ENCODE measurements around the gene QKI.
"Not testable (repeated sequence)": the region's sequence is repeated elsewhere in the genome, so short reads cannot be mapped to it uniquely, and the experiment has no call there.

QKI gene

GRCh38 chr6:163588220-163588919 lies 173.9 kb downstream of the QKI start:
- no peak overlapping the region for H3K4me3 Mint-ChIP-seq

DNA sequence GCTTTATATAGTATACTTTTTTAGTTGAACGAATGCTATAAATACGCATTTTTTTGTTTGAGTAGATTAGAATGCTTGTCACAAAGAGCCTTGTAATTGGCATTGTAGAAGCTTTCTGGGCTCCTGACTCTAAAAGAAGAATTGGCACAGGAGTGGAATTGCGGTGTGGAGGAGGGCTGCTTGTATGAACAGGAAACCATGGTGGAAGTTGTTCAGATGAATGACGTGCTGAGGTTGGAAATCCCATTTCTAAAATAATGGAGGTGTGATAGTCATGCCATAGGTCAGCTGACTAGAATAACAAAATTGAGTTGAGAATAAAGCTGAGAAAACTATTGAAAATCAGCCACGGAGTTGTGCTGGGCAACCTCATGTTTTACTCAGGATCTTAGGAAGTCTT lies 174.9 kb downstream of the QKI start:
- peaks cover 19% of the 10 kb centered on the region for H3K27me3 Mint-ChIP-seq
- no peak overlapping the region for H3K4me3 Mint-ChIP-seq
- peaks cover 14% of the 10 kb centered on the region for H3K9me3 Mint-ChIP-seq
- H3K4me1 Mint-ChIP-seq = no peaks in the 10 kb centered on the region
- ATAC-seq (replicated peaks; ENCODE audit: extremely low read depth, poor library complexity, severe bottlenecking) = no peak
- peaks cover 3% of the 10 kb centered on the region for H3K36me3 Mint-ChIP-seq (ENCODE audit: insufficient read depth)
- H3K27ac Mint-ChIP-seq (ENCODE audit: low read depth) = no peak overlapping the region
- no peak for DNase-seq (ENCODE audit: low spot score in 2 of 2)

More at GRCh38 chr6:163588220-163588919, 173.9 kb downstream of the QKI start:
- peaks cover 29% of the 10 kb centered on the region for H3K27me3 Mint-ChIP-seq
- no peaks in the 10 kb centered on the region for H3K4me1 Mint-ChIP-seq
- H3K36me3 Mint-ChIP-seq (ENCODE audit: insufficient read depth) = peaks cover 3% of the 10 kb centered on the region
- ATAC-seq (replicated peaks; ENCODE audit: extremely low read depth, poor library complexity, severe bottlenecking) (no peak), DNase-seq (ENCODE audit: low spot score in 2 of 2) (no peak)
- no peak overlapping the region for H3K27ac Mint-ChIP-seq (ENCODE audit: low read depth)
- peaks cover 13% of the 10 kb centered on the region for H3K9me3 Mint-ChIP-seq

DNA sequence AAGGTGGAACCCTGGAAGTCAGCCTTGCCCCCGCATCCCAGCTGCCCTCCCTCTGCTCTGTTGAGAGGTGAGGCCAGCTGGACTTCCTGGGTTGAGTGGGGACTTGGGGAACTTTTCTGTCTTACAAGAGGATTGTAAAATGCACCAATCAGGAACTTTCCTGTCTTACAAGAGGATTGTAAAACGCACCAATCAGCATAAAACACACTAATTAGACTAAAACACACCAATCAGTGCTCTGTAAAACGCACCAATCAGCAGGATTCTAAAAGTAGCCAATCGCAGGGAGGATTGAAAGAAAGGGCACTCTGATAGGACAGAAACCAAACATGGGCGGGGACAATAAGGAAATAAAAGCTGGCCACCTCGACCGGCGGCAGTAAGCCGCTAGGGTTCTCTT lies 175.6 kb downstream of the QKI start:
- Mint-ChIP-seq H3K27me3 (peaks cover 18% of the 10 kb centered on the region), H3K9me3 (peaks cover 14% of the 10 kb centered on the region)
- not testable (repeated sequence) for H3K4me3 Mint-ChIP-seq; H3K27ac Mint-ChIP-seq (ENCODE audit: low read depth); H3K4me1 Mint-ChIP-seq; H3K36me3 Mint-ChIP-seq (ENCODE audit: insufficient read depth); ATAC-seq (replicated peaks; ENCODE audit: extremely low read depth, poor library complexity, severe bottlenecking); DNase-seq (ENCODE audit: low spot score in 2 of 2)

DNA sequence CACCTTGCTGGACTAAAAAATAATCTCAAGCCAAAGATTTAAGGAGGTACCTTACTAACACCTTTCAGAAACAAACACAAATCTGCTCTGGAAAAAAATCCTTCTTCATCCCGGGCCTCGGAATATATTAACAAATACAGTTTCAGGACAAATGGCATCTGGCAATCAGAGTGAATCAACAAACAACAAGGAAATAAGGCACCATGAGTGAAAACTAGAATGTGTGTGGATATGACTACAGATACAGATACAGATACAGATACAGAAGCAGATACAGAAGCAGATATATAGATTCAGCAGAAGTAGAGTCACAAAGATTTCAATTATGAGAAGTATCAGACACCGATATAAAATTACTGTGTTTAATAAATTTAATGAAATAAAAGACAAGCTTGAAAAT lies 178.4 kb downstream of the QKI start:
- H3K9me3 Mint-ChIP-seq = peaks cover 14% of the 10 kb centered on the region
- H3K27me3 Mint-ChIP-seq = peaks cover 11% of the 10 kb centered on the region
- ATAC-seq (replicated peaks; ENCODE audit: extremely low read depth, poor library complexity, severe bottlenecking) (no peak), DNase-seq (ENCODE audit: low spot score in 2 of 2) (no peak)
- H3K4me1 Mint-ChIP-seq = no peaks in the 10 kb centered on the region
- H3K36me3 Mint-ChIP-seq (ENCODE audit: insufficient read depth) = peaks cover 2% of the 10 kb centered on the region
- no peak overlapping the region for H3K27ac Mint-ChIP-seq (ENCODE audit: low read depth)
- no peak overlapping the region for H3K4me3 Mint-ChIP-seq

GRCh38 chr6:163596174-163596573 lies 181.7 kb downstream of the QKI start:
- H3K27ac Mint-ChIP-seq (ENCODE audit: low read depth) = no peak overlapping the region
- peaks cover 14% of the 10 kb centered on the region for H3K9me3 Mint-ChIP-seq
- ATAC-seq (replicated peaks; ENCODE audit: extremely low read depth, poor library complexity, severe bottlenecking) (no peak), DNase-seq (ENCODE audit: low spot score in 2 of 2) (no peak)
- H3K4me3 Mint-ChIP-seq = no peak overlapping the region
- H3K36me3 Mint-ChIP-seq (ENCODE audit: insufficient read depth) = peaks cover 2% of the 10 kb centered on the region
- peaks cover 11% of the 10 kb centered on the region for H3K27me3 Mint-ChIP-seq
- H3K4me1 Mint-ChIP-seq = no peaks in the 10 kb centered on the region

GRCh38 chr6:163599136-163599535 lies 184.6 kb downstream of the QKI start:
- Mint-ChIP-seq H3K4me3 (no peak overlapping the region), H3K27ac (ENCODE audit: low read depth) (no peak overlapping the region), H3K4me1 (no peaks in the 10 kb centered on the region), H3K27me3 (no peaks in the 10 kb centered on the region), H3K9me3 (no peaks in the 10 kb centered on the region), H3K36me3 (ENCODE audit: insufficient read depth) (no peaks in the 10 kb centered on the region)
- DNase-seq (ENCODE audit: low spot score in 2 of 2) (no peak), ATAC-seq (replicated peaks; ENCODE audit: extremely low read depth, poor library complexity, severe bottlenecking) (no peak)

DNA sequence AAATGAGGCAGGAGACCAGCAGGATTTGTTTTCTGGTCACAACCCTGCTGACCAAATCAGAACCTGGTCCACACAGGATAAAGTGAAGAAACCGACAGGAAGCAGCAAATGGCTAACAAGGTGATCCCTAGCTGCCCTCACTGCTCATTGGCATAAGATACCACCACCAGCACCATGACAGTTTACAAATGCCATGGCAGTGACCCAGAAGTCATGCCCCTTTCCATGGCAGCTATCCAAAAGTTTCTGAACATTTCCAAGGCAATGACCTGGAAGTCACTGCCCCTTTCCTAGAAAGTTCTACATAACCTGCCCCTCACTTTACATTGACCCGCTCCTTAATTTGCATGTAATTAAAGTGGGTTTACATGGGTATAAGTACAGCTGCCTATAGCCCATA lies 185.2 kb downstream of the QKI start:
- H3K36me3 Mint-ChIP-seq (ENCODE audit: insufficient read depth) = no peaks in the 10 kb centered on the region
- H3K27ac Mint-ChIP-seq (ENCODE audit: low read depth) = no peak overlapping the region
- DNase-seq (ENCODE audit: low spot score in 2 of 2) = no peak
- no peaks in the 10 kb centered on the region for H3K27me3 Mint-ChIP-seq
- H3K4me1 Mint-ChIP-seq = no peaks in the 10 kb centered on the region
- no peak for ATAC-seq (replicated peaks; ENCODE audit: extremely low read depth, poor library complexity, severe bottlenecking)
- H3K4me3 Mint-ChIP-seq = no peak overlapping the region
- no peaks in the 10 kb centered on the region for H3K9me3 Mint-ChIP-seq

DNA sequence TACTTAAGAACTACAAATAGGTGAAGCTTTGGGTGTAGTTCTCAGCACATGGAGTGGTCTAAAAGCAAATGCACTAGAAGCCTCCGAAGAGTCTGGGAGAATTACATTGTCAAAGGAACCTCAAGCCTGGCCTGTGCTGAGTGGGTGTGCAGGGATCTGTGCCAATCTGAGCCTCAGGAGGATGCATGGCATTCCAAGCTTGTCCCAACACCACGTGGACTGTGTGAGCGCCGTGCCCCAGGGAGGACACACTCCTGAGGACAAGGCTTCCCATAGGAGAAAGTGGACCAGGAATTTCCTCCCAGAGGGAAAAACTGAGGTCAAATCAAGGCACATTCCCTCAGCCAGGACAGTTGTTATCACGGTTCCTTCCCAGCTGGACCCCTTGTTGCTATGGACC lies 185.8 kb downstream of the QKI start:
- Mint-ChIP-seq H3K27ac (ENCODE audit: low read depth) (no peak overlapping the region), H3K4me1 (no peaks in the 10 kb centered on the region), H3K36me3 (ENCODE audit: insufficient read depth) (no peaks in the 10 kb centered on the region), H3K9me3 (no peaks in the 10 kb centered on the region), H3K27me3 (no peaks in the 10 kb centered on the region), H3K4me3 (no peak overlapping the region)
- DNase-seq (ENCODE audit: low spot score in 2 of 2) (no peak), ATAC-seq (replicated peaks; ENCODE audit: extremely low read depth, poor library complexity, severe bottlenecking) (no peak)

- Mint-ChIP-seq H3K36me3 (ENCODE audit: insufficient read depth) (no peaks in the 10 kb centered on the region), H3K4me1 (no peaks in the 10 kb centered on the region), H3K27ac (ENCODE audit: low read depth) (no peak overlapping the region), H3K27me3 (no peaks in the 10 kb centered on the region), H3K9me3 (no peaks in the 10 kb centered on the region), H3K4me3 (no peak overlapping the region)
- ATAC-seq (replicated peaks; ENCODE audit: extremely low read depth, poor library complexity, severe bottlenecking) = no peak
- no peak for DNase-seq (ENCODE audit: low spot score in 2 of 2)
These were observed 186.3 kb downstream of the QKI start for GRCh38 chr6:163600781-163601180.

DNA sequence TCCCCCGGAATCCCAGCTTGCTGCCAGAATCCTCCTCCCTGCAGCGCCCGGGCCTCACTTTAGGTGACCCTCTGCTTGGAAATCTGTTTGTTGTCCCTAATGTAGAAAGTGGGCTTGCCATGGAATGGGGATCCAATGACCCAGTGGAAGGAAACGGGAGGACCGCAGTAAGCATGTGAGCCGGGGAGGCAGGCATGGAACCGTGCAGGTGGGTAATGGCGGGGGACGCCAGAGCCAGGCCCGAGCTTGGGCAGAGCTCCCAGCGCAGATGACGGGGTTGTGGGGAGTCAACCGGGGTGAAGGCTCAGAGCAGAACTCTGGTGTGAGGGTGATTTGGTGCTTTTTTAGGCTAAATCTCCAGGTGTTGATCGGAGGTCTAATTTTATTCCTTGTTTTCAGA lies 188.3 kb downstream of the QKI start:
- Mint-ChIP-seq H3K4me1 (no peaks in the 10 kb centered on the region), H3K27me3 (no peaks in the 10 kb centered on the region), H3K36me3 (ENCODE audit: insufficient read depth) (no peaks in the 10 kb centered on the region), H3K27ac (ENCODE audit: low read depth) (no peak overlapping the region), H3K9me3 (no peaks in the 10 kb centered on the region), H3K4me3 (no peak overlapping the region)
- DNase-seq (ENCODE audit: low spot score in 2 of 2) (no peak), ATAC-seq (replicated peaks; ENCODE audit: extremely low read depth, poor library complexity, severe bottlenecking) (no peak)

DNA sequence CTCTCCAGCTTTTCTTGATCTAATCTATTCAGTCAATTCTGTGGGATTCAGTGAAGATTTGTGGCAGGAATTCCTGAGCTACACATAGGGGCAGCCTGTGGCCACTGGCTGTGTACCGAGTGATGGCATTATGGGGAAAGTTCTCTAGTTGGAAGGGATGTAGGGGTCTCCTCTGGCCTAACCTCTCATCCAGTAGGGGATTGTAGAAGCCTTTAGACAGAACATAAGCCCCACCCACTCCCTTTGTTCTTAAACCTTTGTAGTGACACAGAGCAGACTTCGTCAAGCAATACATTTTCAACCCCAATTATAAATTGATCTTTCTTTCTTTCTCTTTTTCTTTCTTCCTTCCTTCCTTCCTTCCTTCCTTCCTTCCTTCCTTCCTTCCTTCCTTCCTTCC lies 188.9 kb downstream of the QKI start:
- no peaks in the 10 kb centered on the region for H3K9me3 Mint-ChIP-seq
- no peaks in the 10 kb centered on the region for H3K27me3 Mint-ChIP-seq
- H3K36me3 Mint-ChIP-seq (ENCODE audit: insufficient read depth) = no peaks in the 10 kb centered on the region
- ATAC-seq (replicated peaks; ENCODE audit: extremely low read depth, poor library complexity, severe bottlenecking) (no peak), DNase-seq (ENCODE audit: low spot score in 2 of 2) (no peak)
- H3K4me3 Mint-ChIP-seq = no peak overlapping the region
- no peaks in the 10 kb centered on the region for H3K4me1 Mint-ChIP-seq
- no peak overlapping the region for H3K27ac Mint-ChIP-seq (ENCODE audit: low read depth)

DNA sequence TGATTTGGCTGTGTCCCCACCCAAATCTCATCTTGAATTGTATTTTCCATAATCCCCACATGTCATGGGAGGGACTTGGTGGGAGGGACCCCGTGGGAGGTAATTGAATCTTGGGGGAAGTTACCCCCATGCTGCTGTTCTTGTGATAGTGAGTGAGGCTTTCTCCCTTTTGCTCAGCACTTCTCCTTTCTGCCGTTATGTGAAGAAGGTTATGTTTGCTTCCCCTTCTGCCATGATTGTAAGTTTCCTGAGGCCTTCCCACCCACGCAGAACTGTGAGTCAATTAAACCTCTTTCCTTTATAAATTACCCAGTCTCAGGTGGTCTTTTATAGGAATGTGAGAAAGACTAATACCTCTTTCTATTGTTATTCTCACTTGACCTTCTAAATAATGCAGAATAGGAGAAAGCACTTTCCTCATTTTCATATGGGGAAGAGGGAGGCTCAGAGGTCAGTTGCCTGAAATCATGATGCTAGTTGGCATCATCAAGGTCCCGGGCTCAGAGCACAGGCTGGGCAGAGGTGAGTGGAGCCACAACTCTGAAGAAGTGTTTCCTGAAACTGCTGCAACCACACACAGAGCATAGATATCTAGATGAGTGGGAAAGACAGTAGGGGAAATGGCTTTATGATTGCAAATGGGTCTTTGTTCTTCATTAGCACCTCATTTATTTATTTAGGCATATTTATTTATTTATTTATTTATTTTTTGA lies 191.0 kb downstream of the QKI start:
- no peaks in the 10 kb centered on the region for H3K36me3 Mint-ChIP-seq (ENCODE audit: insufficient read depth)
- DNase-seq (ENCODE audit: low spot score in 2 of 2) = no peak
- H3K27me3 Mint-ChIP-seq = no peaks in the 10 kb centered on the region
- no peaks in the 10 kb centered on the region for H3K4me1 Mint-ChIP-seq
- ATAC-seq (replicated peaks; ENCODE audit: extremely low read depth, poor library complexity, severe bottlenecking) = no peak
- no peak overlapping the region for H3K4me3 Mint-ChIP-seq
- H3K9me3 Mint-ChIP-seq = no peaks in the 10 kb centered on the region
- no peak overlapping the region for H3K27ac Mint-ChIP-seq (ENCODE audit: low read depth)

DNA sequence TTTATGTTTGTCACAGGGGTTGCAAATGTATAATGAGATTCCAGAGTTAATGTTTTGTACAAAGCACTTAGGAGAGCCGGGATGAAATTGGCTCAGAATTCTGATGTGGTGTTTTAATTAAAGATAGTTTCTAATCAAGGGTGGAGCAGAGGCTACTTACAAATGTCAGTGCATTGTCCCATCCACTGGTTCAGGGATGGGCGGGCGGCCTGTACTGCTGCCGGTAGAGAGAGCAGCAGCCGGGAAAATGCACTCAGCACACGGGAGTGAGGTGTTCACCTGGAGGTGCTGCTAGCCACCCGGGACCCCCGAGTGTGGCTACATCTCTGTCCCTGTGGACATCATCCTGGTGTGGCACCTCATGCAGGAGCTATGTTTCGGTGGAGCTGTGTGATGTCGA lies 193.3 kb downstream of the QKI start:
- ATAC-seq (replicated peaks; ENCODE audit: extremely low read depth, poor library complexity, severe bottlenecking) (no peak), DNase-seq (ENCODE audit: low spot score in 2 of 2) (no peak)
- H3K36me3 Mint-ChIP-seq (ENCODE audit: insufficient read depth) = no peaks in the 10 kb centered on the region
- no peak overlapping the region for H3K4me3 Mint-ChIP-seq
- no peaks in the 10 kb centered on the region for H3K27me3 Mint-ChIP-seq
- no peaks in the 10 kb centered on the region for H3K4me1 Mint-ChIP-seq
- no peak overlapping the region for H3K27ac Mint-ChIP-seq (ENCODE audit: low read depth)
- H3K9me3 Mint-ChIP-seq = no peaks in the 10 kb centered on the region
